ENCODE data around the gene CPE. TPM values are rescaled to one million over a fixed set of nuclear protein-coding genes. Genes with fewer than 3 reads are reported as not detected.

The CPE gene
- total RNA-seq, 4 donors from 2014 or later: 104 to 116 (median 108) TPM

GRCh38 chr4:165464376-165464775 lies 85.6 kb downstream of the CPE start:
- H3K27ac ChIP-seq (replicated peaks in 1 of 4): no peak overlapping the region
- WGBS: 73% methylated on average over 7 of the region's 7 CpGs
- TF ChIP-seq POLR2AphosphoS5 (IDR thresholded peaks at IDR 0.05): no peak
- no peak for TF ChIP-seq POLR2A (IDR thresholded peaks at IDR 0.05; ENCODE audit: low read depth)
- no peak for TF ChIP-seq EP300 (IDR thresholded peaks at IDR 0.05)
- no peak for TF ChIP-seq CTCF (IDR thresholded peaks at IDR 0.05)

GRCh38 chr4:165464813-165465381 lies 86.1 kb downstream of the CPE start:
- Histone ChIP-seq H3K4me1 (peaks cover 0 to 24% (median 17%) of the 10 kb centered on the region in 4 donors), H3K4me3 (no peak overlapping the region), H3K27ac (replicated peaks in 1 of 4) (no peak overlapping the region), H3K27me3 (no peaks in the 10 kb centered on the region), H3K36me3 (peaks cover 0 to 5% (median 2%) of the 10 kb centered on the region in 4 donors), H3K9me3 (no peaks in the 10 kb centered on the region)
- DNase-seq (ENCODE audit: extremely low spot score): no peak
- WGBS: 24% methylated on average over 9 of the region's 9 CpGs
- intact Hi-C loops (cut with DNase I): loop anchor here (2.0 to 10.0 kb wide), 3 partner anchors 88 to 334 kb away; partner anchors contain the start of genes CPE and KLHL2
- no peak for TF ChIP-seq POLR2AphosphoS5 (IDR thresholded peaks at IDR 0.05)
- no peak for TF ChIP-seq POLR2A (IDR thresholded peaks at IDR 0.05; ENCODE audit: low read depth)
- TF ChIP-seq EP300 (IDR thresholded peaks at IDR 0.05): no peak
- TF ChIP-seq CTCF (IDR thresholded peaks at IDR 0.05): peak; percentile 76 to 78 (median 76)

More at GRCh38 chr4:165464376-165464775, 85.6 kb downstream of the CPE start:
- intact Hi-C loops (cut with DNase I): loop anchor here (2.0 to 10.0 kb wide), 3 partner anchors 87 to 334 kb away; partner anchors contain the start of genes CPE and KLHL2
- DNase-seq (ENCODE audit: extremely low spot score): no peak
- H3K4me3 ChIP-seq: no peak overlapping the region
- H3K9me3 ChIP-seq: no peaks in the 10 kb centered on the region
- H3K36me3 ChIP-seq: peaks cover 0 to 5% (median 2%) of the 10 kb centered on the region in 4 donors
- H3K4me1 ChIP-seq: peaks cover 0 to 24% (median 17%) of the 10 kb centered on the region in 4 donors
- no peaks in the 10 kb centered on the region for H3K27me3 ChIP-seq

- TF ChIP-seq EP300 (IDR thresholded peaks at IDR 0.05): no peak
- no peak for TF ChIP-seq POLR2A (IDR thresholded peaks at IDR 0.05; ENCODE audit: low read depth)
- TF ChIP-seq POLR2AphosphoS5 (IDR thresholded peaks at IDR 0.05): no peak
- no peak for TF ChIP-seq CTCF (IDR thresholded peaks at IDR 0.05)
- Histone ChIP-seq H3K4me1 (no peaks in the 10 kb centered on the region), H3K4me3 (no peak overlapping the region), H3K36me3 (peaks cover 0 to 5% (median 2%) of the 10 kb centered on the region in 4 donors), H3K9me3 (no peaks in the 10 kb centered on the region), H3K27ac (replicated peaks in 1 of 4) (no peak overlapping the region), H3K27me3 (no peaks in the 10 kb centered on the region)
- intact Hi-C loops (cut with DNase I): no loop called here
- DNase-seq (ENCODE audit: extremely low spot score): no peak
- 90% methylated on average over 2 of the region's 2 CpGs for WGBS
Observed at GRCh38 chr4:165470009-165470408, 91.2 kb downstream of the CPE start.

GRCh38 chr4:165472943-165473676 lies 94.3 kb downstream of the CPE start:
- H3K27me3 ChIP-seq: no peaks in the 10 kb centered on the region
- no peak for DNase-seq (ENCODE audit: extremely low spot score)
- H3K4me3 ChIP-seq: no peak overlapping the region
- no peak for TF ChIP-seq POLR2A (IDR thresholded peaks at IDR 0.05; ENCODE audit: low read depth)
- TF ChIP-seq EP300 (IDR thresholded peaks at IDR 0.05): no peak
- no peak for TF ChIP-seq CTCF (IDR thresholded peaks at IDR 0.05)
- TF ChIP-seq POLR2AphosphoS5 (IDR thresholded peaks at IDR 0.05): no peak
- no peak overlapping the region for H3K27ac ChIP-seq (replicated peaks in 1 of 4)
- intact Hi-C loops (cut with DNase I): no loop called here
- H3K9me3 ChIP-seq: no peaks in the 10 kb centered on the region
- WGBS: 98% methylated on average over 2 of the region's 2 CpGs
- H3K4me1 ChIP-seq: peaks cover 0 to 12% (median 9%) of the 10 kb centered on the region in 4 donors
- H3K36me3 ChIP-seq: peaks cover 0 to under 1% (median under 1%) of the 10 kb centered on the region in 4 donors

Measured in esophagus muscularis mucosa (tissue), 4 donors.